Stimulated activated CD8-positive, alpha-beta memory T cell treated with anti-CD3 and anti-CD28 coated beads, Interleukin-4, amount 100 ng/mL, for 1 hour (primary cell): ENCODE data around the gene CACNA1G.

Experiments used
- DNase-seq, 2 donors: peaks; one replicate each; pipeline ENCODE4 v3.0.0-alpha.2; 2020; ENCODE audit warnings: low read depth in 2 of 2, low spot score in 1 of 2

CACNA1G gene

GRCh38 chr17:50560185-50560824 is at the start of gene CACNA1G:
CACNA1G (plus strand) TSS chr17:50560715; CDS start chr17:50561460, 745 bp downstream.
- peak; percentile 57 to 70 for DNase-seq

DNA sequence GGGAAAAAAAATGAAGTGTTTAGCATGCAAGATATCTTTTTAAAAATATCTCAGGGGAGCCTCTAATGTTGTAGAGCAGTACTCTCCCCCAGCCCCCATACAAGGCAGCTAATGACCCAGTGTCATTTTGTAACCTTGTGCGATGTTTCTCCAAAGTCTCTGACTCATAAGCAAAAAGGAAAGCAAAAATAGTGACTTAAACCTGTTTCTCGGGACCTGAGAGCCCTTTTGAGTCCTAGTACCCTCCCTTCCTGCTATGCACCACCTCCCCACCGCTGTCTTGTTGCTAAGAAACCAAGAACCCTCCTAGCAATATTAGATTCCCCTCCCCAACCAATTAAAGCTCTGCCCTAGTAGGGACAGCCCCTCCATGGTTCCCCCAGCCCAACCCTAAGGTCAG is 49.5 kb upstream of the CACNA1G start:
- DNase-seq = no peak

- no peak for DNase-seq
Measured at GRCh38 chr17:50513495-50513894, 47.0 kb upstream of the CACNA1G start.

- no peak for DNase-seq
Measured at GRCh38 chr17:50514388-50514787, 46.1 kb upstream of the CACNA1G start.

DNA sequence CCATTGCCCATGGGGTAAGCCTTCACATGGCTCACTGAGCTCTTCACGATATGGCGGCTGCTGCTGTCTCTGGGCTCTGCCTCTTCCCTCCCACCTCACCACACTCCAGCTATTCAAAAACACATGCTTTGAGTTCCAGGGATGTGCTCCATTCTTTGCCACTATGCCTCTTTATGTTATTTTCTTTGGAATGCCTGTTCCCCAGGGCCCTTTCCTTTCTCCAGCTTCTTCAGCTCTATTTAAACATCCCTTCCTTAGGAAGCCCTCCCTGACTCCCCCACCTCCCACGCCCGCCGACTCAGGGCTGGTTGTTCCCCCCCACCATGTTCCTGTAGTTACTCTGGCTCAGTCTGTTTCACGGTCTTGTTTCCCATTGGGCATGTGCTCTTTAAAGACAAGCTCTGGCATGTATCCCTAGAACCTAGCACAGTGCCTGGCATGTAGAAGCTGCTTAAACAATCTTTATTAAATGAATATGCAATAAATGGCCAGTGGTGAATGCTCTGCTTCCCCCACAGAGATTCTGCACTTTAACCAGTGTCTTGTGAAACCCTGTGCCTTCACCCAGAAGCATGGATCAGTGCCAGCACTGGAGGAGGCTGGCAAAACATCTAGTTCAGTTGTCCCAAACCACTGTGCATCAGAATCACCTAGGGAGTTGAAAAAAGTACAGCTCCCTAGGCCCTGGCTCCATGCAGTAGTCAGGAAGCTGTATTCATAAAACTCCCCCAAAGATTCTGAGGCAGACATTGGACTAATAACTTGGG is 45.4 kb upstream of the CACNA1G start:
- DNase-seq = no peak

GRCh38 chr17:50517011-50517410 is 43.5 kb upstream of the CACNA1G start:
- no peak for DNase-seq

DNA sequence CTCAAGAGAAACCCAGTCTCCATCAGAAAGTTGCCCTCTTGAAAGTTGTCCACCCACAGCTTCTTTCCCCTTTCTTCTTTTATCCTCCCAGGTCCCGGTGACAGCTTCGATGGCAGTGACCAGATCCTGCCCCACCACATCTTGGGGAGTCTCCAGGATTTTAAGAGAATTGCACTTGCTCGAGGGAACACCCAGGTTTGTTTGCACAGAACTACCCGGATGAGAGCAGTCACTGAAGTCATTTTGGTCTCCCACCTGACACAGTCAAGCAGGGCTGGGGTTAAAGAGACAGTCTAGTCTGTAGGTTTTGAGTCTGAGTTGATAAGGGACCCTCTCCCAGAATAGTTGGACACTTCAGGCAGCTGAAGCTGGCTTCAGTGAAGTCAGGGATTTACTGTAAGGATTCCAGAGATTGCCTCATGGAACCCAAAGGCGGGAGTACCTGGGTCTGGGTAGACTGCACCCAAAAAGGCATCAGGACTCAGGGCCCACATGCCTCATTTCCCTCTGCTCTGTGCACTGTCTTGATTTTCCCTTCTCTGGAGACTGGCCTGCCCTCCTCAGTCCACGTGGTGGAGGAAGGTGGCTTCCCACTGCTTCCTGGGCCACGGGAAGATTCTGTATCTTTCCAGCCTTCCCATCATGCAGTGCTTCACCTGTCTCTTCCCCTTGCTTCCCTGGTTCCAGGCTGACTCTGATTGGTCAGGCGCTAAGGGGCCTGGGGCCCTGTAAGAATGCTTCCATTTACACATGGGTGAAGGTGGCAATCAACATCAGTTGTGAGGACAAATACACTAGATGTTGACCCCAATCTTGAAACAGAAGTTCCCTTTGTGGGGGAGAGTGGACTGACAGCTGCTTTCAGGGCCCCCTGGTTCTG is 42.8 kb upstream of the CACNA1G start:
- no peak for DNase-seq

DNA sequence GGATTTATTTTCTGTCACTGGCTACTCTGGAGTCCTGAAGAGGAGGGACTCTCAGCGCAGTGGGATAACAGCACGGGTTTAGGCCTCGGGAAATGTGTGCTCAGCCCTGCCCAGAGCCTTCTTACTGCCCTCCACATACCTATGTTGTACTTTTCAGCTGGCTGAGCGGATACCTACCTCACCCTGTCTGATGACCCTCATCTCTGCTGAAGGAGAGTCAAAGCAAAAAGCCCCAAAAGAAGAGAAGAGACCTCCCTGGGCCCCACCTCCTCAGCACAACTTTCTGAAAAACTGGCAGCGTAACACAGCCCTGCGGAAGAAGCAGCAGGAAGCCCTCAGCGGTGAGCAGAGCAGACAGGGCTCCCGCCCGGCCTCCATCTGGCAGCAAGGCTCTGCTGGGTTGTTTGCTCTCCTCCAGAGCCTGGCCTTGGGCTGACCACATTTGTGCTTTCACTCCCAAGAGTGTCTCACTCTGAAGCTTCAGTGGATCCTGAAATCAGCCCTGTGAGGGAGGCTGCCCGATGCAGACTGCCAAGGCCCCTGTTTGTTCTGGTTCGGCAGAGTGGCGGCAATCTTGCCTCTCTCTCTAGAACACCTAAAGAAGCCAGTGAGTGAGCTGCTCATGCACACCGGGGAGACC is 42.0 kb upstream of the CACNA1G start:
- DNase-seq = no peak

DNA sequence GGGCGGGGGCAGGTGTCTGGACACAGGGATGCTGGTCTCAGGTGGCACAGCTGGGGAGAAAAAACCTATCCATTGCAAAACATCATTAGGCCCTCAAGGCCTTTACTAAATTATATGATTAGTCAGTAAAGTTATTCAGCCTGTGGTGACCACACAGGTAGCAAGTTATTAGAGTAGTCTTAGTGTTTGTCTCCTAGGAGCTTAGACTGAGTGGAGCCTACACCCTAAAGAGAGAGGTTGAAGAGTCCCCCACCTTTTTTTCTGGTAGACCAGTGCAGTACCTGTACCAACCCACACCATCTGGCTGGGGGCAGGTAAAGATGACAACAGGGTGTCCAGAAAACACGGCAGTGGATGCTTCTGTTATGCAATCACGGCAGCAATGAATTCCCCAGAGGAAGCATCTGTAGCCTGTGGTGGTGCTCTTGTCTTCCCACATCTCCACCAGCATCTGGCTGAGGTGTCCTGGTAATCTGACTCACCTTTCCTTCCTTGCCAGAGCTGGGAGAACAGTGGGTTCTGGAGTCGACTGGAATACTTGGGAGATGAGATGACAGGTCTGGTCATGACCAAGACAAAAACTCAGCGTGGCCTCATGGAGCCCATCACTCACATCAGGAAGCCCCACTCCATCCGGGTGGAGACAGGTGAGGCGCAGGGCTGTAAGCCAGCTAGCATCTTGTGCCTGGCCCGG is 41.2 kb upstream of the CACNA1G start:
- DNase-seq = no peak

DNA sequence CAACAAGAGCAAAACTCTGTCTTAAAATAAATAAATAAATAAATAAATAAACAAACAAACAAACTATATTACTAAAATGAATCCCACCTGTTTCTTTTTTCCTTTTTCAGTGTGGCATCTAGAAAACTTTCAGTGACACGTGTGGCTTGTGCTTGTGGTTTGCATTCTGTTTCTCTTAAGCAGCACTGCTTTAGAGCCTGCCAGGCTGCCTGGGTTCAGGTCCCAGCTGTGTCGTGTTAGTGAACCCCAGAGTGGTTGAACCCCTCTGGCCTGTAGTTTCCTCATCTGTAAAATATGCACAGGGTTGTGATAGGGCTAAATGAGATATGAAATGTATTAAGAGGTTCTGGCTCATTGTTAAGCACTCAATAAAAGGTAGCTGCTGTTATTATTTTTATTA is 40.0 kb upstream of the CACNA1G start:
- no peak for DNase-seq

DNA sequence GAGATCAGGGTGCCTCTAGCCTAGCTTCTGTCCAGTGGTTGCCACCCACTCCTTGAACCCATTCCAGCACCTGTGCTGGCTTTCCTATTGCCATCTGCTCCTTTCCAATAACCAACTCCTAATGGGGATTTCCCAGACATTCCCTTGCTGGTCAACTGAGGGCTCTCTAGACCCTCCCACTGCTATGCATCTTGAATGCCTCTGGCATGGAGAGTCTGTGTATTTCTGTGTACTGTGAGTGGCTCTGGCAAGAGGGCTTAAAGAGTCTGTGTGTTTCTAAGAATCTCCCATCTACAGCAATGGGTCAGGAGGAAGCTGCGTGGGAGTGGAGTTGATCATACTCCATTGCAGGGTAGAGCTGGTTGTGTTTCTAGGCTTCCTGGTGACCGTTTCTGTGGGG is 39.0 kb upstream of the CACNA1G start:
- DNase-seq = no peak

- no peak for DNase-seq
Measured at GRCh38 chr17:50522766-50523165, 37.7 kb upstream of the CACNA1G start.

- DNase-seq = no peak
Measured at GRCh38 chr17:50523208-50523607, 37.3 kb upstream of the CACNA1G start.

DNA sequence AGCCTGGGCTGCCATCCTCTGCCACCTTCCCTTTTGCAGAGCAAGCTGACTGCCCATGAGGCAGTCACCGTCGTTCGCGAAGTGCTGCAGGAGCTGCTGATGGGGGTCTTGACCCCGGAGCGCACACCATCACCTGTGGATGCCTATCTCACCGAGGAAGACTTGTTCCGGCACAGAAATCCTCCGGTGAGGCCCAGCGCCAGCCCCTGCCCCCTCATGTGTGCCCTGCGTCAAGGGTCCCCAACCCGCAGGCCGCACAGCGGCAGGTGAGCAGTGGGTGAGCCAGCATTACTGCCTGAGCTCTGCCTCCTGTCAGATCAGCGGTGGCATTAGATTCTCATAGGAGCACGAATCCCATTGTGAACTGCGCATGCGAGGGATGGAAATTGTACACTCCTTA is 35.7 kb upstream of the CACNA1G start:
- DNase-seq = no peak

- no peak for DNase-seq
Measured at GRCh38 chr17:50527155-50527762, 33.3 kb upstream of the CACNA1G start.

GRCh38 chr17:50527949-50528474 is 32.5 kb upstream of the CACNA1G start:
- DNase-seq = no peak

DNA sequence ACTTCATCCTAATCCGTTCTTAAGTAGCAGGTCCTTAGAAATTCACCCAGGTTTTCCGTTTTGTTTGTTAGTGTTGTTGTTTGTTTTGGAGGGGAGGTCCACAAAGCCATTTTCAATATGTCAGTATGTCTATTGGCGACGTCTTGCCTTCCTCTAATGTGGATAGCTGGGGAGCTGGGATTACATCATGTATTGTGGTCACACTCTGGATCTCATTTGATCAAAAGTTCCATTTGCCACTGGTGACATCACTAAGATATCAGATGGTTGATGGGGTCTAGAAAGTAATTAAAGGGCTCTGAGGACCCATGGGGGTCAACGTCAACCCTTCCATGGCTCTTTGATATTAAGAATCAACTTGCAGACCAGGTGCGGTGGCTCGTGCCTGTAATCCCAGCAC is 30.7 kb upstream of the CACNA1G start:
- no peak for DNase-seq

DNA sequence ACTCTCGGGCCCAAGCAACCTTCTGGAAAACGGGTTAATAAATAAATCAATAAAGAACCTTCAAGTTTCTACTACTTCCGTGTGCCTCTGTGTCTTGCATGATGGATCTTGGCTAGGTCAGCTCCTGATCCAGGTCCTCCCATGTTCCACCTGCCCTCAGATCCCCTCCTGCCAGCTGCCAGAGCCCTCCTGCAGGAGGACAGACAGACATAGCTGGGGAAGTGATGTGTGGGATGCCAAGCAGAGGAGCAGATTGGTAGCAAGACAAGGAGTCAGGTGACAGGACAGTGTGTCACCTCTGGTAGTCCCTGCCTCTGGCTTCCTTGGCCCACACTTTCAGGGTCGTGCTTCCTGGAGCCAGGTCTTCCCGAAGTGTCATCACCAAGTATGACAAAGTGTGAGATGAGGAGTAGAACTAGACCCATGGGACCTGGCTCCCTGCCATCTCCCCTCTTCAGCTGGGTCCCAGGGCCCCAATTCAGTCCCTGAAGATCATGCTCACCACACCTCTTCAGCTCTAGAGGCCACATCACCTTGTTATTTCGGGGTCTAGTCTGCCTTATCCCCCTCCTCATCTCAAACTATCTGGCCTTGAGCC is 29.0 kb upstream of the CACNA1G start:
- no peak for DNase-seq

DNA sequence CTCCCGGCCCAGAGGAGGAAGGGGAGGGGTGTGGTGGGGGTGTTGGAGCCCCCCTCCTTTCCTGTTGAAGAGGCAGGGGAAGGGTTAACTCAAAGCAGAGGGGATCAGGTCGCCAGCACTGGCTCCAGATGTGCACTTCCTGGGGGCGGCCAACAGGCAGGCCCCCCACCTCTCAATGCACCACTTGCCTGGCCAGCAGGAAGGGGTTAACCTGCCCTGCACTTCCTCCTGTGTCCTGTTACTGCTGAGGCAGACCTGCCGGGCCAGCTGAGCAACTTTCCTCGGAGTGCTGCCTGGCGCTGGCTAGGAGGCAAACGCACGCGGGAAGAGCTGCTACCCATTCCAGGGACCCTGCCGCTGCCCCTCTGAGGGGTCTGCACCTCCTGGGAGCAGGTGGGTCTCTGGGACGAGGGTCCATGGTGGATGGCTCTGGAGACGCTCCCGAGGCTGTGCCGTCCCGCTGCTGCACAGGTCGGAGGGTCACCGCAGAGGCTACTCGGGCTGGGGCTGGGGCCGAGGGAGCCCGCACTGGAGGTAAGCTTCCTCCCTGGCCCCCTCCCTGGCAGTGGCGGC is 28.0 kb upstream of the CACNA1G start, which contains the start of gene EPN3:
Gene EPN3, plus strand, starts transcription at position 284 of the 573 bp plus-strand sequence. CDS start 3,822 bp downstream, outside the sequence.
- DNase-seq = no peak
